K562 (cell line): ENCODE data around the gene EIF3K. TPM values are rescaled to one million over a fixed set of nuclear protein-coding genes. Genes with fewer than 3 reads are reported as not detected.

ENCODE experiments used
- ATF1 ChIP-seq, 2 experiments: fragments of 450-650 bp in 1 of 2; IDR thresholded peaks; 2 replicates each; pipeline ENCODE4 v1.6.1; 2016; ENCODE audit warnings: missing compliant biosample characterization in 1 of 2, missing genetic modification characterization in 1 of 2
- TAF15 ChIP-seq: fragments of 200-400 bp; formaldehyde crosslinking; IDR thresholded peaks from 2 replicates; pipeline ENCODE4 v1.6.1; 2017; ENCODE audit warnings: mild to moderate bottlenecking, low read depth, low read length, moderate library complexity
- polyA plus RNA-seq, 8 experiments: library from polyadenylated mRNA; depleted of rRNA in 4 of 8; stranded (reverse) in 5 of 8; unstranded in 3 of 8; fragments of >200 nt; fragmentation: Nextera tagmentation in 2 of 8; fragmentation: Illumina TruSeq in 1 of 8; extraction: Ambion mirVana in 2 of 8; extraction: Trizol in 1 of 8; gene quantifications; 2 replicates each; pipeline versions ENCODE4 v1.2.1 to v1.2.3, GENCODE V29; 2011 to 2014; ENCODE audit warnings: inconsistent platforms in 1 of 8, missing spikeins in 1 of 8
- total RNA-seq, 7 experiments: library from RNA; depleted of rRNA in 6 of 7; stranded (reverse); fragments of >200 nt in 6 of 7; fragmentation: Illumina TruSeq in 2 of 7; extraction: Trizol in 2 of 7; gene quantifications; 2 replicates each; pipeline versions ENCODE4 v1.2.1 to v1.2.3, GENCODE V29; 2011 to 2021; ENCODE audit warnings: low replicate concordance in 1 of 7
- TF ChIP-seq, protein P1 (sequence below): sonication (generic); formaldehyde crosslinking; IDR thresholded peaks from 2 replicates; pipeline ENCODE4 v1.8.0; 2022; ENCODE audit warnings: missing genetic modification reagents, mild to moderate bottlenecking, borderline replicate concordance
- TF ChIP-seq, protein P2 (sequence below): fragments of 250-450 bp; sonication (Bioruptor Pico); IDR thresholded peaks from 2 replicates; pipeline ENCODE4 v1.8.0; 2022; ENCODE audit warnings: inconsistent platforms
- TF ChIP-seq, protein P3 (sequence below): sonication (generic); formaldehyde crosslinking; IDR thresholded peaks from 2 replicates; pipeline ENCODE4 v1.8.1; 2023; ENCODE audit warnings: mild to moderate bottlenecking, missing genetic modification reagents
- TF ChIP-seq, protein P4 (sequence below): fragments of 450-650 bp; IDR thresholded peaks from 2 replicates; pipeline ENCODE4 v1.6.1; 2018; ENCODE audit warnings: mild to moderate bottlenecking, low read depth; ENCODE audit not compliant: partially characterized antibody

The EIF3K gene
- total and polyA plus RNA-seq, 9 of the 15 experiments (the other 6 are each of a cell fraction or from before 2014, with no cell fraction given), result 387 to 1,827 (median 733) TPM

DNA sequence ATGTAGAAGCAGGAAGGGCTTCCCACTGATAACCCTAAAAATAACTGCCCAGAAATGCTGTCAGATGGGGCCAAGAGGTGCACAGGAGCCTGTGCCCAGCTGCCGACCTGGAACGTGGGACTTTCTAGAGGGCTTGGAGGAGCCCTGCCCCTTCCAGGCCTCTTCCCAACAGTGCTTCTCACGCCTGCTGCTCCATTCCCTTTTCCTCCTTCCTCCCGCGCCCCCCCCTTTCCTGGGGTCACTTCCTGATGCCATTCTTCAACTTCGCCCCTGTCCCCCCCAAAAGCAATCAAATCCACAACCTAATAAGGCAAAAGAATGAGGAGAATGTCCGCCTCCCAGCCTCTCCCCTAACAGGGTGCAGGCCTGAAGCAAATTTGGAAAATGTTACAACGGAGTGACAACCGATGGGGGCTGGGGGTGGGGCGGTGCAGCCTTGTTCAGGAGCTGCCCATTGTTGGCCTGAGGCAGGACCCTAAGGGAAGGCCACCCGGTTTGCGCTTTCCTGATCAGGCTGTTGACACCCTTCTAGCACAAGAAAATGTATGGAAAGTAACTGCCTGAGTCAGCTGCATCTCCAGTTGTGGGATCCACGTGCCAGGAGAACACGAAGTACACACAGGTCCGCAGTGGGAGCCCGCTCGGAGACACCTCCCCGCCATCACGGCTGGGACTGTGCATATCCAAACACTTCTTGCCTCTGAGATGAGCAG, 47.1 kb downstream of the EIF3K start (continued):
- TF ChIP-seq, protein P1, sequence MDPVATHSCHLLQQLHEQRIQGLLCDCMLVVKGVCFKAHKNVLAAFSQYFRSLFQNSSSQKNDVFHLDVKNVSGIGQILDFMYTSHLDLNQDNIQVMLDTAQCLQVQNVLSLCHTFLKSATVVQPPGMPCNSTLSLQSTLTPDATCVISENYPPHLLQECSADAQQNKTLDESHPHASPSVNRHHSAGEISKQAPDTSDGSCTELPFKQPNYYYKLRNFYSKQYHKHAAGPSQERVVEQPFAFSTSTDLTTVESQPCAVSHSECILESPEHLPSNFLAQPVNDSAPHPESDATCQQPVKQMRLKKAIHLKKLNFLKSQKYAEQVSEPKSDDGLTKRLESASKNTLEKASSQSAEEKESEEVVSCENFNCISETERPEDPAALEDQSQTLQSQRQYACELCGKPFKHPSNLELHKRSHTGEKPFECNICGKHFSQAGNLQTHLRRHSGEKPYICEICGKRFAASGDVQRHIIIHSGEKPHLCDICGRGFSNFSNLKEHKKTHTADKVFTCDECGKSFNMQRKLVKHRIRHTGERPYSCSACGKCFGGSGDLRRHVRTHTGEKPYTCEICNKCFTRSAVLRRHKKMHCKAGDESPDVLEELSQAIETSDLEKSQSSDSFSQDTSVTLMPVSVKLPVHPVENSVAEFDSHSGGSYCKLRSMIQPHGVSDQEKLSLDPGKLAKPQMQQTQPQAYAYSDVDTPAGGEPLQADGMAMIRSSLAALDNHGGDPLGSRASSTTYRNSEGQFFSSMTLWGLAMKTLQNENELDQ (CRISPR knock-in tag), result no peak
- TF ChIP-seq ATF1 (CRISPR knock-in tag; IDR thresholded peaks at IDR 0.05) (no peak), ATF1 (tag; IDR thresholded peaks at IDR 0.05) (no peak), TAF15 (no peak)
- TF ChIP-seq, protein P2, sequence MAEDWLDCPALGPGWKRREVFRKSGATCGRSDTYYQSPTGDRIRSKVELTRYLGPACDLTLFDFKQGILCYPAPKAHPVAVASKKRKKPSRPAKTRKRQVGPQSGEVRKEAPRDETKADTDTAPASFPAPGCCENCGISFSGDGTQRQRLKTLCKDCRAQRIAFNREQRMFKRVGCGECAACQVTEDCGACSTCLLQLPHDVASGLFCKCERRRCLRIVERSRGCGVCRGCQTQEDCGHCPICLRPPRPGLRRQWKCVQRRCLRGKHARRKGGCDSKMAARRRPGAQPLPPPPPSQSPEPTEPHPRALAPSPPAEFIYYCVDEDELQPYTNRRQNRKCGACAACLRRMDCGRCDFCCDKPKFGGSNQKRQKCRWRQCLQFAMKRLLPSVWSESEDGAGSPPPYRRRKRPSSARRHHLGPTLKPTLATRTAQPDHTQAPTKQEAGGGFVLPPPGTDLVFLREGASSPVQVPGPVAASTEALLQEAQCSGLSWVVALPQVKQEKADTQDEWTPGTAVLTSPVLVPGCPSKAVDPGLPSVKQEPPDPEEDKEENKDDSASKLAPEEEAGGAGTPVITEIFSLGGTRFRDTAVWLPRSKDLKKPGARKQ (CRISPR knock-in tag), result no peak
- TF ChIP-seq, protein P3, sequence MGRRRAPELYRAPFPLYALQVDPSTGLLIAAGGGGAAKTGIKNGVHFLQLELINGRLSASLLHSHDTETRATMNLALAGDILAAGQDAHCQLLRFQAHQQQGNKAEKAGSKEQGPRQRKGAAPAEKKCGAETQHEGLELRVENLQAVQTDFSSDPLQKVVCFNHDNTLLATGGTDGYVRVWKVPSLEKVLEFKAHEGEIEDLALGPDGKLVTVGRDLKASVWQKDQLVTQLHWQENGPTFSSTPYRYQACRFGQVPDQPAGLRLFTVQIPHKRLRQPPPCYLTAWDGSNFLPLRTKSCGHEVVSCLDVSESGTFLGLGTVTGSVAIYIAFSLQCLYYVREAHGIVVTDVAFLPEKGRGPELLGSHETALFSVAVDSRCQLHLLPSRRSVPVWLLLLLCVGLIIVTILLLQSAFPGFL (CRISPR knock-in tag), result no peak
- TF ChIP-seq, protein P4, sequence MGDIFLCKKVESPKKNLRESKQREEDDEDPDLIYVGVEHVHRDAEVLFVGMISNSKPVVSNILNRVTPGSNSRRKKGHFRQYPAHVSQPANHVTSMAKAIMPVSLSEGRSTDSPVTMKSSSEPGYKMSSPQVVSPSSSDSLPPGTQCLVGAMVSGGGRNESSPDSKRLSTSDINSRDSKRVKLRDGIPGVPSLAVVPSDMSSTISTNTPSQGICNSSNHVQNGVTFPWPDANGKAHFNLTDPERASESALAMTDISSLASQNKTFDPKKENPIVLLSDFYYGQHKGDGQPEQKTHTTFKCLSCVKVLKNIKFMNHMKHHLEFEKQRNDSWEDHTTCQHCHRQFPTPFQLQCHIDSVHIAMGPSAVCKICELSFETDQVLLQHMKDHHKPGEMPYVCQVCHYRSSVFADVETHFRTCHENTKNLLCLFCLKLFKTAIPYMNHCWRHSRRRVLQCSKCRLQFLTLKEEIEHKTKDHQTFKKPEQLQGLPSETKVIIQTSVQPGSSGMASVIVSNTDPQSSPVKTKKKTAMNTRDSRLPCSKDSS, result no peak
